NB4 (cell line): Measurements from ENCODE around the gene PARD6G.

Experiments used
- CTCF ChIP-seq: IDR thresholded peaks from one replicate; pipeline ENCODE4 v1.5.1; 2012; ENCODE audit warnings: low read depth, low read length
- MAX ChIP-seq: IDR thresholded peaks from 2 replicates; pipeline ENCODE4 v1.6.1; 2011; ENCODE audit warnings: low read depth, low read length
- MYC ChIP-seq: IDR thresholded peaks from 2 replicates; pipeline ENCODE4 v1.6.1; 2011; ENCODE audit warnings: low read depth, low read length
- POLR2A ChIP-seq: IDR thresholded peaks from 2 replicates; pipeline ENCODE4 v1.6.1; 2011; ENCODE audit warnings: mild to moderate bottlenecking; ENCODE audit not compliant: insufficient read length; ENCODE audit errors: extremely low read depth

- no peak for TF ChIP-seq CTCF
- TF ChIP-seq POLR2A: no peak
- TF ChIP-seq MAX: no peak
- TF ChIP-seq MYC: no peak
Measured at GRCh38 chr18:80191907-80192652, 55.2 kb downstream of the PARD6G start.
